Vagina (tissue), 2 donors: ENCODE results near the gene TJP3. TPM values are rescaled to one million over a fixed set of nuclear protein-coding genes. Genes with fewer than 3 reads are reported as not detected.

ENCODE experiments used
- DNase-seq, 2 donors: peaks; one replicate each; pipeline ENCODE4 v3.0.0-alpha.2; 2017; ENCODE audit errors: extremely low spot score in 2 of 2
- H3K27ac ChIP-seq: fragments of 200-600 bp; sonication (generic); one replicate; pipeline ENCODE4 v1.5.1; 2019
- H3K27me3 ChIP-seq: fragments of 200-600 bp; sonication (generic); one replicate; pipeline ENCODE4 v1.5.1; 2019
- H3K36me3 ChIP-seq, 2 donors: fragments of 200-600 bp; sonication (generic); one replicate each; pipeline ENCODE4 v1.5.1; 2017 to 2019
- H3K4me1 ChIP-seq: fragments of 200-600 bp; sonication (generic); one replicate; pipeline ENCODE4 v1.5.1; 2019
- H3K4me3 ChIP-seq, 2 donors: fragments of 200-600 bp; sonication (generic); 1 replicate in 1 of 2; 2 replicates in 1 of 2; pipeline ENCODE4 v1.5.1; 2016 to 2019
- H3K9me3 ChIP-seq: fragments of 200-600 bp; sonication (generic); one replicate; pipeline ENCODE4 v1.5.1; 2019
- POLR2A ChIP-seq, 2 donors: fragments of 450-650 bp; IDR thresholded peaks; one replicate each; pipeline ENCODE4 v1.6.1; 2017; ENCODE audit warnings: antibody characterized with exemption in 2 of 2, mild to moderate bottlenecking in 2 of 2, moderate library complexity in 2 of 2
- POLR2AphosphoS5 ChIP-seq, 2 donors: sonication (generic); formaldehyde crosslinking; IDR thresholded peaks; one replicate each; pipeline ENCODE4 v1.9.0; 2017; ENCODE audit warnings: antibody characterized with exemption in 2 of 2, mild to moderate bottlenecking in 2 of 2, low read depth in 1 of 2; ENCODE audit not compliant: insufficient read depth in 1 of 2
- intact Hi-C: fragments of 100-400 bp; cut with DNase I; formaldehyde crosslinking; loops from one replicate; pipeline ENCODE4 v1.15.1; 2023
- total RNA-seq: library from RNA; depleted of rRNA; stranded (reverse); fragments of >200 nt; gene quantifications from one replicate; pipeline ENCODE4 v1.2.3, GENCODE V29; 2016
- TF ChIP-seq, protein P1 (sequence below), 3 experiments: fragments of 450-650 bp in 2 of 3; fragments of 200-600 bp in 1 of 3; sonication (generic) in 1 of 3; IDR thresholded peaks; one replicate each; pipeline ENCODE4 v1.5.1; 2017 to 2019; ENCODE audit warnings: antibody characterized with exemption in 3 of 3, mild to moderate bottlenecking in 2 of 3, moderate library complexity in 2 of 3

TJP3 gene
- total RNA-seq, 1 donor from 2014 or later = 17.7 TPM

DNA sequence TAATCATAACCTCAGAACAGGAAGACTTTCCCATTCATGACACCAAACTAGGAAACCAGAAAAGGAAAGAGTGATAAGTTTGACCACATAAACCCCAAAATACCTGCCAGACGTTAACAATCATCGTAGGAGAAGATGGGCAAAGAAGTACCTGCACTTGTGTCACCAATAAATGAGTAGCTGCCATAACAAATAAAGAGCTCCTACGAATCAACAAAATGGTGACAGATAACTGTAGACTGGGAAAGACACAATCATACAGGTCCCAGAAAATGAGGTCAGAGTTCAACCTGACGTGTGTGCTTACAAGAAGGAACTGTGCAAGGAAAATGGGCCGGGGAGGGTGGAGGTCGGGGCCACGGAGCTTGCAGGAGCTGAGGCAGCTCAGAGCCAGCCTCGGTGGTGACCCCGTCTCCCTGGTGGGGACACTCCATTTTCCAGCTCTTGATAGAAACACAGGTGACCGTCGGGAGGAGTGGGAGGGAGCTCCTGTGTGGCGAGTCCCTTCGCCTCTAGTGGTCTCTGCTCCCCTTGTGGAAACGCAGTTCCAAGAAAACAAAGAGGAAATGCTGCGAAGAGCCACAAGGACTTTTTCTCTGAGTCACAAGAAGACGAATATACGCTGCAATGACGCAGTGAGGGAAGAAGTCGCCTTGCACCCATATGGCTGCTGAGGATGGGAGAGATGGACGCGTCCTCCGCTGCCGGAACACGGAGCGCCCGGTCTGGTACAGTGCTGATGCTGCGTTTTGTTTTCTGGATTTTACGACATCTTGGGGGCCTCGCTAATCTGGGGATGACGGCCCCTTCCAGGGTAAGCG, 17.4 kb upstream of the TJP3 start:
- intact Hi-C loops = no loop called here
- H3K9me3 ChIP-seq = no peaks in the 10 kb centered on the region
- H3K27ac ChIP-seq = no peak overlapping the region
- TF ChIP-seq, protein P1, sequence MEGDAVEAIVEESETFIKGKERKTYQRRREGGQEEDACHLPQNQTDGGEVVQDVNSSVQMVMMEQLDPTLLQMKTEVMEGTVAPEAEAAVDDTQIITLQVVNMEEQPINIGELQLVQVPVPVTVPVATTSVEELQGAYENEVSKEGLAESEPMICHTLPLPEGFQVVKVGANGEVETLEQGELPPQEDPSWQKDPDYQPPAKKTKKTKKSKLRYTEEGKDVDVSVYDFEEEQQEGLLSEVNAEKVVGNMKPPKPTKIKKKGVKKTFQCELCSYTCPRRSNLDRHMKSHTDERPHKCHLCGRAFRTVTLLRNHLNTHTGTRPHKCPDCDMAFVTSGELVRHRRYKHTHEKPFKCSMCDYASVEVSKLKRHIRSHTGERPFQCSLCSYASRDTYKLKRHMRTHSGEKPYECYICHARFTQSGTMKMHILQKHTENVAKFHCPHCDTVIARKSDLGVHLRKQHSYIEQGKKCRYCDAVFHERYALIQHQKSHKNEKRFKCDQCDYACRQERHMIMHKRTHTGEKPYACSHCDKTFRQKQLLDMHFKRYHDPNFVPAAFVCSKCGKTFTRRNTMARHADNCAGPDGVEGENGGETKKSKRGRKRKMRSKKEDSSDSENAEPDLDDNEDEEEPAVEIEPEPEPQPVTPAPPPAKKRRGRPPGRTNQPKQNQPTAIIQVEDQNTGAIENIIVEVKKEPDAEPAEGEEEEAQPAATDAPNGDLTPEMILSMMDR (IDR thresholded peaks at IDR 0.05) = no peak
- no peak for TF ChIP-seq POLR2AphosphoS5 (IDR thresholded peaks at IDR 0.05; ENCODE audit: insufficient read depth in 1 of 2, low read depth in 1 of 2)
- TF ChIP-seq POLR2A (IDR thresholded peaks at IDR 0.05) = no peak
- H3K4me1 ChIP-seq = peaks cover 42% of the 10 kb centered on the region
- no peak for DNase-seq
- H3K36me3 ChIP-seq = peaks cover 0 to 6% of the 10 kb centered on the region in 2 donors
- no peak overlapping the region for H3K4me3 ChIP-seq
- H3K27me3 ChIP-seq = no peaks in the 10 kb centered on the region

DNA sequence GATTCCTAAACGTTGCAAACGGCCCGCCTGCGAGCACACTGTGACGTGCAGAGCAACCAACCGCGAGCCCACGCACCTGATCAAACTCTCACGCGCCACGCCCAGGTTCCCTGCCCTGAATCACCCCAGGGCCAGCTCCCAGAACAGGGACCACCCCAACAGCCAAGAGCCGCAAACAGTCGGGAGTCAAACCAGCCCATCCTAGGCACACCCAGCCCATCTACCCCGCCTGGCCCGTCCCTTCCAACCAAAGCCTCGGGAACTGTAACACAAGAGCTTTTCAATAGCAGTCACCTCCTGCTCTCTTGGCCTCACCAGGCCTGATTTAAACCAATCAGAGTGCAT, 16.8 kb upstream of the TJP3 start:
- H3K4me1 ChIP-seq = peaks cover 44% of the 10 kb centered on the region
- no peak for DNase-seq
- intact Hi-C loops = no loop called here
- H3K9me3 ChIP-seq = no peaks in the 10 kb centered on the region
- H3K36me3 ChIP-seq = peaks cover 0 to 6% of the 10 kb centered on the region in 2 donors
- H3K4me3 ChIP-seq = no peak overlapping the region
- TF ChIP-seq, protein P1 (IDR thresholded peaks at IDR 0.05) = no peak
- TF ChIP-seq POLR2A (IDR thresholded peaks at IDR 0.05) (no peak), POLR2AphosphoS5 (IDR thresholded peaks at IDR 0.05; ENCODE audit: insufficient read depth in 1 of 2, low read depth in 1 of 2) (no peak)
- H3K27me3 ChIP-seq = no peaks in the 10 kb centered on the region
- no peak overlapping the region for H3K27ac ChIP-seq

DNA sequence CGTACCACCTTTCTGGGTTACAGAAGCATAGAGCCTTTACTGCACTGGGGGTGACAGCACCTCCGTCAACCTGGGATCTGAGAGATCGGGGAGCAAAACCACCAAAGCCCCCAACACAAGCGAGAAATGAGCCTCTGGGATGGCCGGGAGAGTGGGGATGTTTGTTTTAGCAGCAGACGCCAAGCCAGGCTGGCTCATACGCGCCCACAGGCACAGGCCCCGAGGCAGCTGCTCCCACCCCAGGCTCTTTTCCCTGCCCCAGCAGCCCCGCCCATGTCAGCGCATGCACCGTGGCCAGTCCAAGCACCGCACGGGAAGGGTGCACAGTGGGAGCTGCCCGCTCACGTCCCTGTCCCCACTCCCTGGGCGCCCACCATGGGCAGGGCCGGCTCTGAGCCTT, 16.5 kb upstream of the TJP3 start:
- H3K9me3 ChIP-seq = no peaks in the 10 kb centered on the region
- no peaks in the 10 kb centered on the region for H3K27me3 ChIP-seq
- TF ChIP-seq POLR2AphosphoS5 (IDR thresholded peaks at IDR 0.05; ENCODE audit: insufficient read depth in 1 of 2, low read depth in 1 of 2) (no peak), POLR2A (IDR thresholded peaks at IDR 0.05) (no peak)
- TF ChIP-seq, protein P1 (IDR thresholded peaks at IDR 0.05) = no peak
- H3K4me3 ChIP-seq = no peak overlapping the region
- intact Hi-C loops = no loop called here
- H3K27ac ChIP-seq = no peak overlapping the region
- H3K4me1 ChIP-seq = peaks cover 44% of the 10 kb centered on the region
- no peak for DNase-seq
- peaks cover 0 to 6% of the 10 kb centered on the region in 2 donors for H3K36me3 ChIP-seq

DNA sequence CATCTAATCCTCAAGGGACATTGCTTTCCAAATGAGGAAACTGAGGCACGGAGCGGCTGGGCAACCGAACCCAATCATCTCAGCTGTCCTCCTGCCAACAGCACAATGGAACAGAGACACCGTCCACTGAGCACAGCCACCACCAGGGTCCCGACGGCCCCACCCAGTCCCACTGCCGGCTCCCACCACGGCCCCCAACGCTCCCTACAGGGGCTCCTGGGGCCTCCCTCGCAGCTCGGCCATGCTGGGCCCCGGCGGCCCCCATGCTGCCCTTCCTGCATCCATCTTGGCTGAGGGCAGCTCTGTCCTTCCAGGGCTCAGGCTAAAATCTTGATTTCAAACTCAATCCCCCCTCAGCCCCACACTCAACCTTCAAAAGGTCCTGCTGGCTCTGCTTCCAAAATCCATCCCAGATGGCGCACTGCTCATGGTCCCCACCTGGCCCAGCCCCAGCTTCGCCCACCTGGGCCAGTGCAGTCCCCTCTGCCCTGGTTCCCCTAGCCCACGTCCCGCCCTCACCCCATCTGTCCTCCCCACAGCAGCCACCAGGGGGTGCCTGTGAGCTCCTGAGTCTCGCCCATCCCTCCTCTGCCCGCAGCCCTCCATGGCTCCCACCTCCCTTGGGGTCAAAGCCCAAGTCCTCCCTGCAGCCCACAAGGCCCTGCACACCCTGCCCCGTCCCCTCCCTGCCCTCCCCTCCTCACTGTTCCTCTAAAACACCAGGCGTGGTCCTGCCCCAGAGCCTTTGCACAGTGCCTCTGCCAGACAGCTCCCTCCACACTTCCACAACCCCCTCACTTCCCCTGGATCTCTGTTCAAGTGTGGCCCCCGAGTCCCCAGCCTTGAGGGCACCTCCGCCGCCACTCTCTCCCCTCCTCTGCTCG, 15.8 kb upstream of the TJP3 start:
- H3K27ac ChIP-seq = no peak overlapping the region
- intact Hi-C loops = no loop called here
- DNase-seq = no peak
- peaks cover 44% of the 10 kb centered on the region for H3K4me1 ChIP-seq
- H3K4me3 ChIP-seq = no peak overlapping the region
- H3K36me3 ChIP-seq = peaks cover 0 to 6% of the 10 kb centered on the region in 2 donors
- H3K9me3 ChIP-seq = no peaks in the 10 kb centered on the region
- no peaks in the 10 kb centered on the region for H3K27me3 ChIP-seq
- TF ChIP-seq POLR2AphosphoS5 (IDR thresholded peaks at IDR 0.05; ENCODE audit: insufficient read depth in 1 of 2, low read depth in 1 of 2) = no peak
- TF ChIP-seq, protein P1 (IDR thresholded peaks at IDR 0.05) = no peak
- TF ChIP-seq POLR2A (IDR thresholded peaks at IDR 0.05) = no peak
